IPS-11a (cell line): ENCODE measurements around the gene RCAN1.
A peak's percentile ranks its signal among the peaks of the same experiment; 100 is the strongest.
"Not testable (repeated sequence)": the region's sequence is repeated elsewhere in the genome, so short reads cannot be mapped to it uniquely, and the experiment has no call there.

Experiments
- H3K4me3 ChIP-seq: one replicate; pipeline ENCODE4 v1.5.1; 2013; ENCODE audit warnings: low read depth, low read length, control low read depth

RCAN1 gene

DNA sequence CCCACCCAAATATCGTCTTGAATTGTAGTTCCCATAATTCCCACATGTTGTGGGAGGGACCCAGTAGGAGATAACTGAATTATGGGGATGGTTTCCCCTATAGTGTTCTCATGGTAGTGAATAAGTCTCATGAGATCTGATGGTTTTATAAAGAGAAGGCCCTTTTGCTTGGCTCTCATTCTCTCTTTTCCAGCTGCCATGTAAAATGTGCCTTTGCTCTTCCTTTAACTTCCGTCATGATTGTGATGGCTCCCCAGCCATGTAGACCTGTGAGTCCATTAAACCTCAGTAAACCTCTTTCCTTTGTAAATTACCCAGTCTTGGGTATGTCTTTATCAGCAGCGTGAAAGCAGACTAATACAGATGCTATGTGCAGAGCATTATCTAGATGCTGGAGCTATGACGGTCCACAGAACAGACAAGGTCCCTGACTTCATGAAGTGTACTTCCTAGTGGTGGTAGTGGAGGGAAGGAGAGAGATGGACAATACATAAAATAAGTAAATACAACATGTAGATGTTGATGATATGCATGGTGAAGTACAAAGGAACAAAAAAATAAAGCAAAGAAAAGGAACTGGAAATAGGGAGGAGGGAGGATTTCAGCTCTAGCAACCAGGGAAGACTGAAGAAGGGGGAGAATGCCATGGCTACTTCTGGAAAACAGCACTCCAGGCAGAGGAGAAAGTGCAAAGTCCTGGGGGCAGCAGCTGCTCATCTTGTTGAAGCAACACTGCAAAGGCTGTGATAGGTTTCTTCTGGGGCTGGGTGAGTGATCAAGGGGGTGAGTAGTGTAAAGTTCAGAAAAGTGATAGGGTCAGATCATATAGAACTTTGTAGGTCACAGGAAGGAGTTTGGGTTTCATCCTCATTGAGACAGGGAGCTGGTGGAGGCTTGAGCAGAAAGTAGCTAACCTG is 6.8 kb upstream of the RCAN1 start:
- H3K4me3 ChIP-seq, result no peak overlapping the region

DNA sequence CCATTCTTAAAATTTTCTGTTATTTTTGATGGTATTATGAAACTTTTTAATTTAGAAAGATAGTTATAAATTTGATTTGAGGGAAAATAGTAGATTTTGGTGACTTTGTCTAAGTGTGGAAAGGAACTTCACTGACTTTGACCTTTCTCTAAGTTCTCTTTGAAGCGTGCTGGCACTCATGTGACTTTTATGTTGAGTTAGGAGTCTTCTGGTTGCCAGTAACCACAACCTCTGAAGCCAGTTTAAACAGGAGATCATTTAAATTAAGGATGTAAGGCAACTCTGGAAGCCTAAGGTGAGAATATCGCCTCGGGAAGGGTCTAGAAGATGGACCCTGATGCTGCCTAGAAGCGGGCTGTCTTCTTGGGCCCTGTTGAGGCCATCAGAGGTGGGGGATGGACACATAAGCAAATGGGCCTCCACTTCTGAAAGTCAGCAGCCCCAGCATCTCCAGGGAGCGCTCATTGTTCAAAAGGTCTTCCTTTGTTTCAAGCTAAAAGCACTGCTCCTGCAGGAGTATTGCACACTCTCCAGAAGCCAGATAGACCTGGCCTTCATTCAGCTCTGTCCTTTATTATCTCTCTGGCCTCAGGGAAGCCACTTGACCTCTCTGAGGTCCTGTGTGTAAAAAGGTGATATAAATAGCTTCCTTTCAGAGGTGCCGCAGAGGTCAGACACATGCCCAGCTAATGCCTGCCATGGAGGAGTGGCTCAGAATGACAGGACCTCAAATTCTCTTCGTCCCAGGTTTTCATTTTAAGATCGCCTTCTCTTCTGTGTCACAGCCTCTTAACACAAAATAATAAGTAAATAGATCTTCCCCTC is 5.1 kb upstream of the RCAN1 start:
- H3K4me3 ChIP-seq, result no peak overlapping the region

DNA sequence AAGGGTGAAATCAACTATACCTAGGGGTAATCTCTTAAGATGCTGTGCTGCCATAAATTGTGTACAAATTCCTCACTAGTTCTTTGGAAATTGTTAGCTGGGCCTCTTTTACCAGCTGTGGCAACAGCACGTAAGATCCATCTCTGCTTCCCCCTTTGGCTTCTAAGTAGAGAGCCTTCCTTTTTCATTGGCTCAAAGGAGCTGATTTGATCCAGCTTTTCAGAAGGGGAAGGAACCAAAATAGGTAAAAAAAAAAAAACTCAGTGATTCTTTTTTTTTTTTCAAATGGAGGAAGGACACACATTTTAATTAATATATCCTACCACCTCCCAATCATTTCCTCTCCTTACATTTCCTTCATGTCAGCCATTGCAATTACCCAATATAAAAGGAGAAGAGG is 4.0 kb upstream of the RCAN1 start:
- H3K4me3 ChIP-seq, result no peak overlapping the region

DNA sequence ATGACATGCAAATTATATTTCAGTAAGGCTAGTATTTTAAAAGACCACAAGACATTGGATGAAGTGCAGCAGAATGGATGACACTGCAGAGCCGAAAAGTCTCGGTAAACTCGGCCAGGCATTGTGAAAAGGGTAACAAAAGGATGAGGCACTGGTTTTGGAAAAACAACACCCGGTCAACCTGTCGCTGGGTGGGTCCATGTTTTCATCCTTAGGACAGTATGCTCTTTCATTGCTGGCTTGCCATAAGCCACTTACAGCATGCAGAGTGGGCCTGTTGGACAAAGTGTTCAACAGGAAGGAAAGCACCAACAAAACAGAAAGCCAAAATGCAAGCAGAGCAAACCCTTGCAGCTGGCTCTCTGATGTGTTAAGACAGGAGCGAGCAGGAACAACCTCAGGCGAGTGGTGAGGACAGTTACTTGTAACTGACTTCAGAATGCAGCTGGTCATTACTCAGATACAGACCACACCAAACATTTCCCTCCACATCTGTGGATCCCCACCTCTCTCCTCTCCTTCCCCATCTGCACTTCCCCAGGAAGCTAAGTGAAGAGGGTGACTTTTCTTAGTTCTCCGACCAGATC is 2.9 kb upstream of the RCAN1 start:
- no peak overlapping the region for H3K4me3 ChIP-seq

DNA sequence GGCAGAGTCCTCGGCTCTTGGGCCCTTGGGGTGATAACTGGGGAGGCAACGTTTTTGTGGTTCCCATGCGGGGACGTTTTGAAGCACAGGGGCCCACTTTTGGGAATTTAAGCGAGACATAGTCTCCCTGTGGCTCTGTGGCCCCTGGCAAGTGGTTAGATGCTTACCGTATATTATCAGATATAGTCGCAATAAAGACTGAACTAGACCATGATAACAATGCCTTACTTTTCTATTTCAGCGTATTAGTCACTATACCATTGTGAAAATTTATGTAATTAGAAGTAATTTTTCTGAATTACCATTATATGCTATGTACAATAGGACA is 538 bp upstream of the RCAN1 start:
- peak overlapping the region; percentile 47 for H3K4me3 ChIP-seq

DNA sequence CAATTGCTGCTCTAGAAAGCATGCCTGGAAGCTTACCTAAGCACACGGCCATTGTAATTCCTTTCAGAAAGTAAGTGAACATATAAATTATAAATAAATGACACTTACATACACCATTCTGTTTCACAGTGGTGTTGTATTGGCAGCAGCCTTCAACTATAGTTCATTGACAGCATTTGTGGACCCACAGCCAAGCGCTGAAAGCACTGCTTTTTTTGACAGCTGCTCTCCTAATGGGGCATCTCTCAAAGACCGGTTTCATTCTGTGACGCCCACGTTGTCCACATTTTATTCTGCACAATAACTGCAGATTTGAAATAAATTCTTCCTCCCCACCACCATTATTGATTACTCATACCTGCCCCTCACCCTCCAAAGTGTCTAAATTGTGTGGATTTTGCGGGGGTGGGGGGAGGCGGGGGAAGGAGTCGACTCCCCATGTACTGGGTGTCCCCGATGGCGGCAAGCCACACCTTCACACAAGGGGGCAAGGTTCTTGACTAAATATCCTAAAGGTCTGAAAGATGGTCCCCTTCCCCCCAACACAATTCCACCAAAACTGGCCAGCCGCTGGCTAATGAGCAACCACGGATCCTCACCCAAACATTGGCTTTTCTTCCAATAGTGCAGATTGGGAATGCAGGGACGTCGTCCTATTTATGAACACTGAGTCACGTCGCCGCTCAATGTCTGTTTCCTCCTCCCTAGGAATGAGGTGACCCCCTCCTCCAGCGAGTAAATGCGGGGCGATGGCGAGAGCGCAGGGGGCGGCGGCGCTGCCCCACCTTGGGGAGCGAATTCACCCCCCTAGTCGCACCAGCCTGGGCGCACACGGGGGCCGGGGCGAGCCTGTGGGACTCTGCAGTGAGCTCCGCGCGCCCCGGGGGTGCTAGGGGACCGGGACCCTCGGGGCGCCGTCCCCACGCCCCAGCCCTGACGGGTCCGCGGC is 960 bp downstream of the RCAN1 start:
- peak overlapping the region; percentile 47 for H3K4me3 ChIP-seq

DNA sequence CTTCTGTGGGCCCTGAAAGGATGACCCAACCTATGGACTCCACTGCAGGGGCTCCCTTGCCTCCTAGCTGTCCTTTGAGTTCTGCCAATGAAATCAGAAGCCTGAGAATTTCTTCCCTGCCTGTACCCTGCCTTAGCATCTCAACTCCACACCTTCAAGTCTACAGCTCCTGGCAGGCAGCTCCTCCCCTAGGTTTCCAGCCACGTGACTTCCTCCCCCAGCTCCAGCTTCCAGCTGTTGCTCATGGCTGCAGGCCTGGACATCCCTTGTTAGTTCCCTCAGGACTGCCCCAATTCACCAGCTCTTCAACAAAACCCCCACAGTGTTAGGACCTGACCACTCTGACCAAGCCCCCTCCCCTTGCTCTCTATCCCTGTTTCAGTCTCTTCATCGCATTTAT is 2.4 kb downstream of the RCAN1 start:
- no peak overlapping the region for H3K4me3 ChIP-seq

DNA sequence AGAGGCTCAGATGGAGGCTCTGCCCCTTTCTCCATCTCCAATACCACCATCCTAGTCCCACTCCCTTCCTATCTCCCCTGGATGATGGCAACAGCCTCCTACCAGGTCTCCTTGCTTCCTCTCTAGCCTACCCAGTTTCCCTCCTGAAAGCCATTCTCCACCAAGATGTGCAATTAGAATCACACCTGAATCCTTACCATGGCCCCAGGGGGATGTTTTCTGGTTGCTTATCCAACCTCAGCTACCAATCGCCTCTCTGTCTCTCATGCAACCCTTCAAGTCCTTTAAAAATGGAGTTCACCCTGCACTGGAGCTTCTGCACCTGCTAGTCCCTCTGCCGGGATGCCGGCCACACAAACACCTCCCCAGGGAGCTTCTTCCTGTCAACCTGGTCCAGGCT is 2.9 kb downstream of the RCAN1 start:
- H3K4me3 ChIP-seq, result no peak overlapping the region

DNA sequence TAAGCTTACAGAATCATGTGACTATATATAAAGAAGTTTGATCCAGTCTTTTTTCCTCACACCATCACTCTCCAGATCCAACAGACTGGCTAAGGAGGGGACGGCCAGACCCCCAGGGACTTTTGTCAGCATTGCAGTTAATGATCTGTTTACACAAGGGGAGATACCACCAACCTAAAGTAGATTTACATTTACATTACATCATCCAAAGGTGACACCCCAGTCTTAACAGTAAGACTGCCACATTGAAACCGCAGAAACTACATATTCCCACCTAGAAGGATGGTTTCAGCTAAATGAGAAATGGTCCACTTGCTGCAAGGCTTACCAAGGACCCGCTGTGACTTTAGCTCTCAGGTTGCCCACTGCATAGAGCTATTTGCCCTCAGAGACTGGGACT is 3.4 kb downstream of the RCAN1 start:
- H3K4me3 ChIP-seq, result no peak overlapping the region

DNA sequence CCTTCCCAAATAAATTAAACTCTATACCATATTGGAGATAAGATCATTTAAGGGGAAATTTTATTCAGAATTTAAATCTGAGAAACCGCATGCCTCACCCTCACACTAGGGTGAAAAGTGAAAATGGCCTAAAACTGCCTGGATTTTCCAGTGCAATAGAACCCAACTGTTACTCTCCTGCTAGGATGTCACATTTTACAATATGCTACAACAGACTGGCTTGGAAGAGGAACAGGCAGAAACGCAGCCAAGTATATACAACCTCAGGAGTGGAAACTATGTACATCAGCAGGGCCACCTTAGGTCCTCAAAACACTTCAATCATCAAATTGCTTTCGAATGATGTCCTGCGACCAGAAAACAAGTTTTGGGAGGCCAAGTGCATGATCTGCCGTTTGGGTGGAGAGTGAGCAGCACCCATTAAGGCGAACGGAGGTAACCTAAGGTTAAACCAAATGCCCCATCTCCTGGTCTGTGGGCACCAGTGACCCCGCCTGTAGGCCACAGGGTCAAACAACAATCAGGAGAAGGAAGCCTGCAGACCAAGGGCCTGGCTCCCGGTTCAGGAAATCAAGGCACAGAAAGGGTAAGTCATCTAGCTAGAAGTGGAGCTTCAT is 4.9 kb downstream of the RCAN1 start:
- no peak overlapping the region for H3K4me3 ChIP-seq

DNA sequence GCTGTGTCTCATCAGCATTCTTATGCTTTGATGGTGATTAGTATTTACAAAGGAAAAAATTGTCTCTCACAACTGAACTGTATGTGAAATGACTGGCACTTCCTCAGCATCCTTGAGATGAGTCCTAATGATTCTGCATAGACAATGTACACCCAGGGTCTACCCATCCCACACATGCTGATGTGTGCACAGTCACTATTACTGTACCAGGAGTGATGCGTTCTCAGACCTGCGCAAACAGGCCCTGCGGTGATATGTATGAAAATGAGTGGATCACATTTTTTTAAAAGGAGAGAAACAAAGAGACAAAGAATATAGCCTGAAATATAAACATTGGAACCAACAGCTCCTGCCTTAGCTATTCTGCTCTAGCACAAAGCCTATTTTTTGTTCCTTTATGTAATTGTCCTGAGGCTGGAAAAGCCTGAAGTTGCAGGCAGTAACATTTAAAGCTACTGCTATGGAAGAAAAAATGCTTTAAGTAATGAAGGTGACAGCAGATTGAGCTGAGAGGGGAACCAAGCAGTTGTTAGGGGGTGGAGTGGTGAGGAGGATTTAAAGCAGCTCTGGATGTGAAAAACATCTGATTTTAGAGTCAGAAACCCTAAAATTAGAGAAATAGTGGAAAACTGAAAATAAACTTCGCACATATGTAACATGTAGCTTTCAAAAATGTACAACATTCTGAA is 5.5 kb downstream of the RCAN1 start:
- no peak overlapping the region for H3K4me3 ChIP-seq

DNA sequence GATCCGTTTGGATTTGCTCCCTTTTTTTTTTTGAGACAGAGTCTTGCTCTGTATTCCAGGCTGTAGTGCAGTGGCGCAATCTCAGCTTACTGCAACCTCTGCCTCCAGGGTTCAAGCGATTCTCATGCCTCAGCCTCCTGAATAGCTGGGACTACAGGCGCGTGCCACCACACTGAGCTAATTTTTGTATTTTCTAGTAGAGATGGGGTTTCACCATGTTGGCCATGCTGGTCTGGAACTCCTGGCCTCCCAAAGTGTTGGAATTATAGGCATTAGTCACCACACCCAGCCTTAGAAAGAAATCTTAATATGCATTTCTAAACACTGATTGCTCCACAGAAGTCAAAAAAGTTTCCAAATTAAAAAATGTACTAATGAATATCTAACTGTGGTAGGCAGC is 7.5 kb downstream of the RCAN1 start:
- not testable (repeated sequence) for H3K4me3 ChIP-seq

DNA sequence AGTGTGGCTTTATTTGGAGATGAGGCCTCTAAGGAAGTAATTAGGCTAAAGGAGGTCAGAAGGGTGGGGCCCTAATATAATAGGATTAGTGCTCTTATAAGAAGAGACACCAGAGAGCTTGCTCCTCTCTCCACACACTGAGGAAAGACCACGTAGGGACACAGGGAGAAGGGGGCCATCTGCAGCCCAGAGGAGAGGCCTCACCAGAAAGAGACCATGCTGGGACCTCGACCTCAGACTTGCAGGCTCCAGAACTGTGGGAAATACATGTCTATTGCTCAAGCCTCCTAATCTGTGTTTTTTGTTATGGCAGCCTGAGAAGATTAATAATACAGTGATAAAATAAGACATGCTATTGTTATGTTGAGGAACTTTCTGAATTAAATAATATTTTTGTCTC is 8.3 kb downstream of the RCAN1 start:
- no peak overlapping the region for H3K4me3 ChIP-seq

DNA sequence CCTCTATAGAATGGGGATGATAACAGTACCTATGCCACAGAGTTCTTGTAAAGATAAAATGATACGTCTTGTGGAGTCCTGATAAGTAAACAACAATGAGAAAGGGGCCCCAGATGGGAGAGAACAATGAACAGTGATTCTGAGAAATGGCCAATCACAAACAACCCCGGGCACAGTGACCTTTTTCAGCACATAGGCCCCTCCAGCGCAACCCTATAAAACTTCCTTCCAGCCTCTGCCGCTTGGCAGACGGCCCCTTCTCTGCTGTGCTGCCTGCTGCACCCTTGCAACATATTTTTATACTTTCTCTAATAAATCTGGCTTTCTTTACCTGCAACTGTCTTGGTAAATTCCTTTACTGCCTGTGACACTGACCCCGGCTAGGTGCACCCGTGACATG is 8.9 kb downstream of the RCAN1 start:
- H3K4me3 ChIP-seq, result no peak overlapping the region

DNA sequence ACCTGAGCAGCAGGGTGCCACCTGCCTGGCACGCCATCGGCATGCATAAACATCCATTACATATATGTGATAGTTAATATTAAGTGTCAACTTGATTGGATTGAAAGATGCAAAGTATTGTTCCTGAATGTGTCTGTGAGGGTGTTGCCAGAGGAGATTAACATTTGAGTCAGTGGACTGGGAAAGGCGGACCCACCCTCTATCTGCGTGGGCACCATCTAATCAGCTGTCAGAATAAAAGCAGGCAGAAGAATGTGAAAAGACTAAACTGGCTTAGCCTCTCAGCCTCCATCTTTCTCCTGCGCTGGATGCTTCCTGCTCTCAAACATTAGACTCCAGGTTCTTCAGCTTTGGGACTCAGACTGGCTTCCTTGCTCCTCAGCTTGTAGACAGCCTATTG is 10.0 kb downstream of the RCAN1 start:
- not testable (repeated sequence) for H3K4me3 ChIP-seq

DNA sequence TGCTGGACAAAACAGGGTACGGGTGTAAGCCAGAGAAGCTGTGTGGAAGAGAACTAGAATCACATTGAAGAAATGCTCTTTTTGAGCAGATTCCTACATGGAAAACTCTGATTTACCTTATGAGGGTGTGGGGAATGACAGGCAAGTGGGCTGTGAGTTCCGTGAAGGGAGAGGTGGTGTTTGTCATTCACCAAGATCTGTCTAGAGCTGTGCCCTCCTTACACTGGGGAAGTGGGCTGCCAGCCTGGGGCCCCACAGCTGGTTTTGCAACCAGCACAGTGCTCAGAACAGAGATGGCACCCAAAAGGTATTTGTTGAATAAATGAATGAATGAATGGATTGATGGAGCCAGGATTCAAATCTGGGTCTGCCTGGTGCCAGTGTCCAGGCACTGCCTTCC is 10.4 kb downstream of the RCAN1 start:
- H3K4me3 ChIP-seq, result no peak overlapping the region

DNA sequence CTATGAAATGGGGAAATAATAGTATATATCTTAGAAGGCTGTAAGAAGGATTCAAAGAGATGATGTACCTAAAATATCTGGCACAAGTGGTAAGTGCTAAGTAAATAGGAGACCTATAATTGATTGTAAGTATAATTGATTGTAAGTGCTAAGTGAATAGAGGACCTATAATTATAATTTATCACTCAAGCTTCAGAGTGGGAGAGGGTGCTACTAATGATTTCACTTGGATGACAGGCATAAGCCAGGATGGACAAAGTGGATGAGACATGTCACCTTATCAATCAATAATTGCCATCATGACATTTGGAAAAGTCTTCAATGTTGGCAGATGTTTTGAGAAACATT is 11.2 kb downstream of the RCAN1 start:
- no peak overlapping the region for H3K4me3 ChIP-seq

DNA sequence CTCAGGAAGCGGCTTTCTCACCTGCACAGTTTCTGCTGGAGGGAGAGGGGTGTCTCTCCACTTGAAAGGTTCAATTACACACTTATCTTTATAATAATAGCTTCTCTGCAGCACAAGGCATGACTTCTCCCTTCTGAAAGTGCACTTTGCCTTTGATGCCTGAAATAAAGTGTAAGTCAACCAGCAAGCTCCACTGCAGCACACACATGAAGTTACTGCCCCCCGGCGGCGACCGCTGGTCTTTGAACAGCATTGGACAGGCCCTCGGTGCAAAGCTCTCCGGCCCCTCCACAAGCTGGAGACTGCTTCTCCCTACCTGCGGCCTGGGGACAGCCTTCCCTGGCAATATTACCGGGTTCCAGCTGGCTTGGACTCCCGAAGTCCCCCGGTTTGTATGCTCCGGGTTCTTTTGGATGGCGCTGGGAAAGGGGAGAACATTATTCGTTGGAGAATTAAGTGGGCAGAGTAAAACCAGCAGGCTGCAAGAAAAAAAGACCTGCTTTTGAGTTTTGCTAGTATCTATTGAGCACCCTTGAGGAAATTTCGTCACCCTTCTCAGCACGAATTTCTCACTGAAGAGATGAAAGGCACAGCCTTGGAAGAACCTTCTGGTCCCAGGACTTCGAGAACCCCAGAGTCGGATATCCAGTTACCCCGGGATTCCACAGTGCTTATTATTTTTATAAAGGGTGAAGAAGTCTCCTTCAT is 11.8 kb downstream of the RCAN1 start:
- no peak overlapping the region for H3K4me3 ChIP-seq

DNA sequence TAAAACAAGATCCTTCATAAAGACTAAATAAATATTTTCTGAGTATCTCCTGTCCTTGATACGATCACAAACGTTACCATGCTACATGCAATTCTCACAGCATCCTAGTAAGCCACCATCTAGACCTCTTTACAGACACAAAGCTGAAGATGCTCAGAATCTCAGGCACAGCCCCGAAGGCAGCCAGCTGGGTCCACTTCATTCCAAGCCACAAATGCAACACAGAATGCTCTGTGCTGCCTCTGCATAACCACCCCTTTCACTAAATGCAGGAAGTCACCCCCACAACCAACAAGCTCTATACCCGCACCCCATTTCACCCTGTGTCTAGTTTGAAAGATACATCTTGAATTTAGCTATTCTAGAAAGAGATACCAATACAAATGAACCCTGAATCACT is 12.9 kb downstream of the RCAN1 start:
- no peak overlapping the region for H3K4me3 ChIP-seq
